Common myeloid progenitor, CD34-positive (primary cell): Measurements from ENCODE around the gene RIC8A.
"Not testable (repeated sequence)": the region's sequence is repeated elsewhere in the genome, so short reads cannot be mapped to it uniquely, and the experiment has no call there.

Experiments
- CTCF ChIA-PET: fragments of 350-600 bp; sonication (Branson Sonifier 250); formaldehyde crosslinking; loops from one replicate; lab custom pipeline; 2021; ENCODE audit warnings: antibody characterized with exemption; lab: Charles Lee
- POLR2A ChIA-PET: fragments of 350-600 bp; sonication (Branson Sonifier 250); formaldehyde crosslinking; loops from one replicate; lab custom pipeline; 2021; ENCODE audit warnings: antibody characterized with exemption; lab: Charles Lee
- DNase-seq, 3 donors: peaks; one replicate each; pipeline versions ENCODE4 v3.0.0 to v3.0.0-alpha.2; 2013
- H3K27ac ChIP-seq, 2 experiments: 1 replicate in 1 of 2; 2 replicates in 1 of 2; pipeline ENCODE4 v1.7.0; 2013; ENCODE audit warnings: inconsistent platforms in 2 of 2, low read length in 2 of 2, mild to moderate bottlenecking in 2 of 2, low read depth in 1 of 2, moderate library complexity in 1 of 2; ENCODE audit not compliant: severe bottlenecking in 2 of 2, insufficient read depth in 1 of 2, poor library complexity in 1 of 2
- H3K27me3 ChIP-seq, 5 experiments: replicated peaks in 2 of 5; 1 replicate in 3 of 5; 2 replicates in 2 of 5; pipeline versions ENCODE4 v1.6.1 to v1.7.0; 2013; ENCODE audit warnings: low read length in 4 of 5, mild to moderate bottlenecking in 2 of 5, moderate library complexity in 2 of 5, inconsistent platforms in 1 of 5; ENCODE audit not compliant: insufficient read depth in 5 of 5, control insufficient read depth in 4 of 5
- H3K36me3 ChIP-seq, 4 experiments: 1 replicate in 2 of 4; 2 replicates in 2 of 4; pipeline versions ENCODE4 v1.6.1 to v1.7.0; 2013; ENCODE audit warnings: low read length in 3 of 4, control low read depth in 1 of 4, mild to moderate bottlenecking in 1 of 4; ENCODE audit not compliant: control insufficient read depth in 4 of 4, insufficient read depth in 4 of 4
- H3K4me1 ChIP-seq, 4 experiments: 1 replicate in 3 of 4; 2 replicates in 1 of 4; pipeline versions ENCODE4 v1.6.1 to v1.7.1; 2013; ENCODE audit warnings: low read length in 3 of 4, mild to moderate bottlenecking in 3 of 4, control low read depth in 1 of 4, inconsistent platforms in 1 of 4, moderate library complexity in 1 of 4; ENCODE audit not compliant: control insufficient read depth in 4 of 4, insufficient read depth in 4 of 4; ENCODE audit errors: control extremely low read depth in 1 of 4
- H3K4me3 ChIP-seq, 7 experiments: 1 replicate in 4 of 7; 2 replicates in 3 of 7; pipeline versions ENCODE4 v1.5.1 to v1.7.0; 2013; ENCODE audit warnings: mild to moderate bottlenecking in 7 of 7, low read length in 6 of 7, moderate library complexity in 6 of 7, inconsistent platforms in 2 of 7, low read depth in 2 of 7, control low read depth in 1 of 7; ENCODE audit not compliant: insufficient read depth in 4 of 7, control insufficient read depth in 1 of 7; ENCODE audit errors: extremely low read depth in 1 of 7
- H3K9me3 ChIP-seq, 5 experiments: 1 replicate in 4 of 5; 2 replicates in 1 of 5; pipeline versions ENCODE4 v1.6.1 to v1.7.1; 2013; ENCODE audit warnings: low read length in 4 of 5, mild to moderate bottlenecking in 2 of 5, inconsistent platforms in 1 of 5, low read depth in 1 of 5, moderate library complexity in 1 of 5; ENCODE audit not compliant: control insufficient read depth in 4 of 5, insufficient read depth in 2 of 5; ENCODE audit errors: control extremely low read depth in 1 of 5
- WGBS: methylation state at CpG from one replicate; pipeline ENCODE4 v1.1.5; 2013; ENCODE audit not compliant: insufficient coverage; 5-methylcytosine and 5-hydroxymethylcytosine counted together

The RIC8A gene

GRCh38 chr11:192674-193128 lies 14.8 kb upstream of the RIC8A start, which contains the start of gene SCGB1C1:
Gene SCGB1C1 (plus strand): TSS chr11:193078. CDS start chr11:193100, 22 bp downstream.
- H3K4me1 ChIP-seq, H3K27ac ChIP-seq, H3K27me3 ChIP-seq, POLR2A ChIA-PET, H3K36me3 ChIP-seq, H3K4me3 ChIP-seq, H3K9me3 ChIP-seq, DNase-seq: not testable (repeated sequence)
- no CpG with 5 or more reads among the region's 11 CpGs for WGBS
- CTCF ChIA-PET: interaction anchor here (1.8 kb wide), 1 partner anchor 58 kb away, joined by 3 read pairs; no protein-coding TSS in a partner anchor

GRCh38 chr11:193481-193880 lies 14.0 kb upstream of the RIC8A start:
- 94% methylated on average over 3 of the region's 5 CpGs for WGBS
- H3K4me1 ChIP-seq, H3K36me3 ChIP-seq, H3K4me3 ChIP-seq, CTCF ChIA-PET, DNase-seq, H3K27me3 ChIP-seq, H3K9me3 ChIP-seq, H3K27ac ChIP-seq, POLR2A ChIA-PET: not testable (repeated sequence)

GRCh38 chr11:196786-197731 lies 10.4 kb upstream of the RIC8A start:
- Histone ChIP-seq H3K27ac (no peak overlapping the region), H3K9me3 (no peaks in the 10 kb centered on the region), H3K4me3 (no peak overlapping the region), H3K4me1 (peaks cover 0 to 16% (median 9%) of the 10 kb centered on the region in 4 experiments), H3K36me3 (peaks cover 0 to 6% (median 3%) of the 10 kb centered on the region in 4 experiments), H3K27me3 (no peaks in the 10 kb centered on the region)
- POLR2A ChIA-PET: no interaction called here
- WGBS: 96% methylated on average over 19 of the region's 23 CpGs
- no peak for DNase-seq
- CTCF ChIA-PET: interaction anchor here (0.8 to 1.1 kb wide), 2 partner anchors 41 to 53 kb away, joined by 3 read pairs; no protein-coding TSS in a partner anchor

- Histone ChIP-seq H3K4me3 (no peak overlapping the region), H3K27ac (no peak overlapping the region), H3K9me3 (no peaks in the 10 kb centered on the region), H3K4me1 (peaks cover 3 to 21% (median 16%) of the 10 kb centered on the region in 4 experiments), H3K27me3 (no peaks in the 10 kb centered on the region), H3K36me3 (peaks cover 0 to 6% (median 3%) of the 10 kb centered on the region in 4 experiments)
- WGBS: 94% methylated on average over 9 of the region's 9 CpGs
- ChIA-PET POLR2A (no interaction called here), CTCF (no interaction called here)
- no peak for DNase-seq
Measured at GRCh38 chr11:197741-198235, 9.7 kb upstream of the RIC8A start.

- Histone ChIP-seq H3K9me3 (no peaks in the 10 kb centered on the region), H3K27ac (no peak overlapping the region), H3K4me1 (peaks cover 8 to 26% (median 21%) of the 10 kb centered on the region in 4 experiments), H3K4me3 (no peak overlapping the region), H3K27me3 (no peaks in the 10 kb centered on the region), H3K36me3 (peaks cover 0 to 7% (median 4%) of the 10 kb centered on the region in 4 experiments)
- WGBS: over 99% methylated on average over 17 of the region's 21 CpGs
- DNase-seq: no peak
- CTCF ChIA-PET: interaction anchor here (1.6 kb wide), 1 partner anchor 60 kb away, joined by 4 read pairs; no protein-coding TSS in a partner anchor
- POLR2A ChIA-PET: no interaction called here
Measured at GRCh38 chr11:198236-198806, 9.2 kb upstream of the RIC8A start.

- peaks cover 8 to 34% (median 28%) of the 10 kb centered on the region in 4 experiments for H3K4me1 ChIP-seq
- DNase-seq: no peak
- ChIA-PET POLR2A (no interaction called here), CTCF (interaction anchor here (1.5 to 1.6 kb wide), 2 partner anchors 59 to 250 kb away, joined by 3 to 4 read pairs; no protein-coding TSS in a partner anchor)
- H3K4me3 ChIP-seq: no peak overlapping the region
- H3K36me3 ChIP-seq: peaks cover 0 to 15% (median 7%) of the 10 kb centered on the region in 4 experiments
- 93% methylated on average over 13 of the region's 13 CpGs for WGBS
- no peak overlapping the region for H3K27ac ChIP-seq
- no peaks in the 10 kb centered on the region for H3K27me3 ChIP-seq
- no peaks in the 10 kb centered on the region for H3K9me3 ChIP-seq
Measured at GRCh38 chr11:199004-199581, 8.4 kb upstream of the RIC8A start.
